Suprapubic skin (tissue), 4 donors: ENCODE results near the gene WNT9B.

Experiments
- POLR2A ChIP-seq, 2 donors: fragments of 450-650 bp; IDR thresholded peaks; one replicate each; pipeline ENCODE4 v1.6.1; 2017; ENCODE audit warnings: antibody characterized with exemption in 2 of 2, mild to moderate bottlenecking in 2 of 2, moderate library complexity in 2 of 2
- POLR2AphosphoS5 ChIP-seq, 3 donors: sonication (generic); formaldehyde crosslinking; IDR thresholded peaks; one replicate each; pipeline ENCODE4 v1.6.1; 2017; ENCODE audit warnings: antibody characterized with exemption in 3 of 3
- TF ChIP-seq, protein P1 (sequence below), 2 donors: fragments of 200-600 bp in 1 of 2; fragments of 450-650 bp in 1 of 2; sonication (generic) in 1 of 2; IDR thresholded peaks; one replicate each; pipeline ENCODE4 v1.5.1; 2016 to 2019; ENCODE audit warnings: antibody characterized with exemption in 2 of 2, mild to moderate bottlenecking in 1 of 2, moderate library complexity in 1 of 2

GRCh38 chr17:46917516-46917915 lies 66.1 kb downstream of the WNT9B start:
- TF ChIP-seq POLR2AphosphoS5 (IDR thresholded peaks at IDR 0.05) (no peak), POLR2A (IDR thresholded peaks at IDR 0.05) (no peak)
- TF ChIP-seq, protein P1, sequence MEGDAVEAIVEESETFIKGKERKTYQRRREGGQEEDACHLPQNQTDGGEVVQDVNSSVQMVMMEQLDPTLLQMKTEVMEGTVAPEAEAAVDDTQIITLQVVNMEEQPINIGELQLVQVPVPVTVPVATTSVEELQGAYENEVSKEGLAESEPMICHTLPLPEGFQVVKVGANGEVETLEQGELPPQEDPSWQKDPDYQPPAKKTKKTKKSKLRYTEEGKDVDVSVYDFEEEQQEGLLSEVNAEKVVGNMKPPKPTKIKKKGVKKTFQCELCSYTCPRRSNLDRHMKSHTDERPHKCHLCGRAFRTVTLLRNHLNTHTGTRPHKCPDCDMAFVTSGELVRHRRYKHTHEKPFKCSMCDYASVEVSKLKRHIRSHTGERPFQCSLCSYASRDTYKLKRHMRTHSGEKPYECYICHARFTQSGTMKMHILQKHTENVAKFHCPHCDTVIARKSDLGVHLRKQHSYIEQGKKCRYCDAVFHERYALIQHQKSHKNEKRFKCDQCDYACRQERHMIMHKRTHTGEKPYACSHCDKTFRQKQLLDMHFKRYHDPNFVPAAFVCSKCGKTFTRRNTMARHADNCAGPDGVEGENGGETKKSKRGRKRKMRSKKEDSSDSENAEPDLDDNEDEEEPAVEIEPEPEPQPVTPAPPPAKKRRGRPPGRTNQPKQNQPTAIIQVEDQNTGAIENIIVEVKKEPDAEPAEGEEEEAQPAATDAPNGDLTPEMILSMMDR (IDR thresholded peaks at IDR 0.05), result no peak
